Measurements from ENCODE around the gene EHHADH.

GRCh38 chr3:185204894-185205293 is 49.0 kb downstream of the EHHADH start:
- TF ChIP-seq CTCF (conservative IDR thresholded peaks at IDR 0.05): no peak
- no peak for TF ChIP-seq EZH2 (IDR thresholded peaks at IDR 0.05; ENCODE audit: low read depth)

Data from PC-9 (cell line).